ENCODE results near the gene LSM4.

Gene LSM4

DNA sequence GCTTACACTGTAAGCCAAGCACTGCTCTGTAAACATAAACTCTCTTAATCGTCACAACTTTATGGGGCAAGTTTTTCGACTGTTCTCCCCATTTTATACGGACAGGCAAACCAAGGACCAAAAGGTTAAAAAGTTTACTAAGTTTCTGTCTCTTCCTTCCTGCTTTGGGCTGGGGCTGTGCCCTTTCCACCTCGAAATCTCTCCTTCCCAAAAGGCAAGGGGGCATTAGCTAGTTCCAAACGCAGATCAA, 43.7 kb downstream of the LSM4 start:
- H3K27me3 ChIP-seq (ENCODE audit: control insufficient read depth, insufficient read depth, low read length): no peaks in the 10 kb centered on the region

DNA sequence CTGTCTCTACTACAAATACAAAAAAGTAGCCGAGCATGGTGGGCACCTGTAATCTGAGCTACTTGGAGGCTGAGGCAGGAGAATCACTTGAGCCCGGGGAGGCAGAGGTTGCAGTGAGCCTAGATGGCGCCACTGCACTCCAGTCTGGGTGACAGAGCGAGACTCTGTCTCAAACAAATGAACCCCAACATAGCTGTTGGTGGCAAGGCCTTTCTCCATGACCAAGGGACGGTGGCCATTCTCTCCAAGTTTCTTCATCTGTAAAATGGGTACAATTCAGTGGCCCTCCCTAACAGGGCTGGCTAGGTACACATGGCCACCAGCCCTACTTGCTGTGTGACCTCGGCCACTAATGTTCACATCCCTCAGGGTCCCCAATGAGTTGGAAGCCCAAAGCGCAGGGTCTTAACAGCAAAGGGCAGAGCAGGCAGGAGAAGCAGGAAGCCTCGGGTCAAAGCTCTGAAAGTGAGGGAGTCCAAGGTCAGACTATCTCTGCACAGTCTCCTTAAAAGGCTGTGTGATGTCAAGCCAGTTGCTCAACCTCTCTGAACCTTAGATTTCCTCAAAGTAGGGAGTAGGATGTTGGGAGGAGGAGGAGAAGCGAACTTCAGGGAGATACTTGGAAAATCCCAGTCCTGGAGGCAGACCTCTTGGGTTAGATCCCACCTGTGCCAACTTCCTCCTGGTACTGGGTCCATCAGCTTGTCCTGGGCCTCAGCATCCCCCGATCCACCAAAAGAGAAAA, 44.2 kb downstream of the LSM4 start:
- H3K27me3 ChIP-seq (ENCODE audit: control insufficient read depth, insufficient read depth, low read length): no peaks in the 10 kb centered on the region
- peaks cover 14% of the 10 kb centered on the region for H3K36me3 ChIP-seq (ENCODE audit: insufficient read depth, low read length)
- H3K9me3 ChIP-seq (replicated peaks; ENCODE audit: low read length): no peaks in the 10 kb centered on the region
- H3K4me2 ChIP-seq (ENCODE audit: low read length): peak overlapping the region; percentile 89
- peak overlapping the region; percentile 88 for H3K4me3 ChIP-seq (ENCODE audit: low read length)
- H3K4me1 ChIP-seq (ENCODE audit: control insufficient read depth, insufficient read depth, low read length): peaks cover 44% of the 10 kb centered on the region
- H3K9ac ChIP-seq (ENCODE audit: low read depth, low read length): peak overlapping the region; percentile 97

More for the DNA sequence above, 43.7 kb downstream of the LSM4 start:
- Histone ChIP-seq H3K9me3 (replicated peaks; ENCODE audit: low read length) (no peaks in the 10 kb centered on the region), H3K4me2 (ENCODE audit: low read length) (peak overlapping the region; percentile 89), H3K9ac (ENCODE audit: low read depth, low read length) (peak overlapping the region; percentile 97), H3K4me3 (ENCODE audit: low read length) (peak overlapping the region; percentile 88), H3K4me1 (ENCODE audit: control insufficient read depth, insufficient read depth, low read length) (peaks cover 43% of the 10 kb centered on the region), H3K36me3 (ENCODE audit: insufficient read depth, low read length) (peaks cover 14% of the 10 kb centered on the region)

DNA sequence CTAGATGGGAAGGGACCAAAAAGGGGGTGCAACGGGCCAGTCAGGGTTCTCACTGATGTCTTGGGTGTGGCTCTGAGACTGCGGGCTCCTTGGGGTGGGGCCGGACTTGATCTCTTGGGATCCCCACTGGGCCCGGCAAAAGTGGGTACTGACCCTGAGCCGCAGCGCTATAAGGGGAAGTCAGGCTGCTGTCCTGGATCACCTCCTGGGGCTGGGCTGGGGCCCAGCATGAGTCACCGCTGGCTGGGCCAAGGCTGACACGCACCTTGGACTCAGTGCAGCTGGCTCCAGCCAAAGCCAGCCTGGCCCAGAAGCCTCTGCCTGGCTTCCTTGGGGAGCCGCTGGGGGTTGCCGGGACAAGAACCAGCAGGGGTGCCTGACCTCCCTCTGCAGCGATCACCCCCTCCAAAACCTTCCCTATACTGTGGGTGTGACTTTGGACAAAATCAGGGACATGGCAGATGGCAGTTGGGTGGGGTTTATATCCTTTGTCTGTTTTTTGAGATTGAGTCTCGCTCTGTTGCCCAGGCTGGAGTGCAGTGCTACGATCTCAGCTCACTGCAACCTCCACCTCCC, 48.0 kb downstream of the LSM4 start:
- Histone ChIP-seq H3K27me3 (ENCODE audit: control insufficient read depth, insufficient read depth, low read length) (no peaks in the 10 kb centered on the region), H3K4me2 (ENCODE audit: low read length) (peak overlapping the region; percentile 64), H3K4me1 (ENCODE audit: control insufficient read depth, insufficient read depth, low read length) (peaks cover 33% of the 10 kb centered on the region), H3K4me3 (ENCODE audit: low read length) (peak overlapping the region; percentile 19), H3K9ac (ENCODE audit: low read depth, low read length) (peak overlapping the region; percentile 47), H3K36me3 (ENCODE audit: insufficient read depth, low read length) (peaks cover 14% of the 10 kb centered on the region), H3K9me3 (replicated peaks; ENCODE audit: low read length) (no peaks in the 10 kb centered on the region)

DNA sequence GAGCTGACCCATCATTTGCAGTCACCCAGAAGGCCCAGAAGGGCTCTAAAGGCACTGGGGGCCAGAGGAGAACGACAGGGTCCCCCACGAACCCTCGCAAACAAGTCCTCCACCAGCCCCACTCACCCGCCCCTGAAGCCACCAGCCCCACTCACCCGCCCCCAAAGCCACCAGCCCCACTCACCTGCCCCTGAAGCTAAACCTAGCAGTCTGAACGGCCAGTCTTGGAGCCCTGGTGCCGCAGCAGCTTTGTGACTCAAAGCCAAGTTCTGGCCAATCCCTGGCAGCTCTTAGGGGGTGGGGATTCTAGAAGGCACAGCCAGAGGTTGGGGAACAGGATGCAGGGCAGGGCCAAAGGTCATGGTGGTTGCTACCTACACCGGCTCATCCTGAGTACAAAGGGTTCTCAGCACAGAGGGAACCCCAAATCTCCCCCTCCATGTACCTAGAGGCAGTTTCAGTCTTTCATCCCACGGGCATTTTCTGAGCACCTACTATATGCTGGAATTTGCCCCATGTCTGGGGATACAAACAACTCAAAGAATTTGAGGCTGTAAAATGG, 48.6 kb downstream of the LSM4 start, which contains the start of gene IQCN:
Gene IQCN (minus strand): TSS at position 234 of the 562 bp plus-strand sequence. CDS start 4,974 bp downstream, outside the sequence.
- Histone ChIP-seq H3K27me3 (ENCODE audit: control insufficient read depth, insufficient read depth, low read length) (no peaks in the 10 kb centered on the region), H3K4me3 (ENCODE audit: low read length) (peak within 1 kb of the TSS; percentile 19), H3K36me3 (ENCODE audit: insufficient read depth, low read length) (peaks cover 14% of the 10 kb centered on the region), H3K4me2 (ENCODE audit: low read length) (peak within 1 kb of the TSS; percentile 64), H3K9ac (ENCODE audit: low read depth, low read length) (peak within 1 kb of the TSS; percentile 47), H3K4me1 (ENCODE audit: control insufficient read depth, insufficient read depth, low read length) (peaks cover 33% of the 10 kb centered on the region), H3K9me3 (replicated peaks; ENCODE audit: low read length) (no peaks in the 10 kb centered on the region)

DNA sequence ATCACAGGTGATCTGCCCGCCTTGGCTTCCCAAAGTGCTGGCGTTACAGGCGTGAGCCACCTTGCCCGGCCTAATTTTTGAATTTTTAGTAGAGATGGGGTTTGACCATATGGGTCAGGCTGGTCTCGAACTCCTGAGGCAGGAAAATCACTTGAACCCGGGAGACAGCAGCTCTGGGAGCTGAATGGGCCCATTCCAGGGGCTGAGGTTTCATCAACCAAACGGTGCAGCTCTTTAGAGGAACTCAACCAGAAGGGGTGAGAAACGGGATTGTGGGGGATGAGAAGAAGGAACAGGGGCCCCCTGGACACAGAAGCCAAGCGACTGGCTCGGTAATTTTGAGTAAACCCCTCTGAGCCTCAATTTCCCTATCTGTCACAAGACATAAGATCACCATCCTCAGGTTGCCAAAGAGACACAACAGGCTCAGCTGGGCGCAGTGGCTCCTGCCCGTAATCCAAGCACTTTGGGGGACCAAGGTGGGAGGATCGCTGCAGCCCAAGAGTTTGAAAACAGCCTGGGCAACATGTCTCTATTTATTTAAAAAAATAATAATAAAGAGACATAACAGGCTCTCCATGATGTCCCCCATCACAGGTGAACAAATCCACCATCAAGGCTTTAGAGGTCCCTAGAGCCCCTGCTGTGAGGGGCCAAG, 49.2 kb downstream of the LSM4 start:
- H3K4me2 ChIP-seq (ENCODE audit: low read length): no peak overlapping the region
- H3K27me3 ChIP-seq (ENCODE audit: control insufficient read depth, insufficient read depth, low read length): no peaks in the 10 kb centered on the region
- no peak overlapping the region for H3K4me3 ChIP-seq (ENCODE audit: low read length)
- peaks cover 9% of the 10 kb centered on the region for H3K36me3 ChIP-seq (ENCODE audit: insufficient read depth, low read length)
- no peak overlapping the region for H3K9ac ChIP-seq (ENCODE audit: low read depth, low read length)
- H3K9me3 ChIP-seq (replicated peaks; ENCODE audit: low read length): no peaks in the 10 kb centered on the region
- peaks cover 28% of the 10 kb centered on the region for H3K4me1 ChIP-seq (ENCODE audit: control insufficient read depth, insufficient read depth, low read length)

DNA sequence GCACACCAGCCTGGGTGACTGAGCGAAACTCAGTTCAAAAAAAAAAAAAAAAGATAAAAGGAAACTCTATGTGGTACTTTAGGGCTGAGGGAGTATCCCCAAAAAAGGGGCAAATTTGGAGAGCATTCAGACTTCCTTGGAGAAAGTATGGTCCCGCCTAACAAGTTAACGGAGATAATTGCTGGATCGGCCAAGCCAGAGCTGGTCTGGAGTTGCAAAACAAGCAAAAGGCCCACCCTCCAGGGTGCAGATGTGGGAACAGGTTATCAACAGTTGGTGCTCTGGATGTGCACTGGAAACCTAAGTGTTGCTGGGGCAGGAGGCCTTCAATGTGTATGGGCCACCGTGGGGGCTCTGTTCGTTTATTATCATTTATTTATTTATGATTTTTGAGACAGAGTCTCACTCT, 51.4 kb downstream of the LSM4 start:
- Histone ChIP-seq H3K4me3 (ENCODE audit: low read length) (no peak overlapping the region), H3K36me3 (ENCODE audit: insufficient read depth, low read length) (no peaks in the 10 kb centered on the region), H3K4me2 (ENCODE audit: low read length) (no peak overlapping the region), H3K9me3 (replicated peaks; ENCODE audit: low read length) (no peaks in the 10 kb centered on the region), H3K9ac (ENCODE audit: low read depth, low read length) (no peak overlapping the region), H3K27me3 (ENCODE audit: control insufficient read depth, insufficient read depth, low read length) (no peaks in the 10 kb centered on the region), H3K4me1 (ENCODE audit: control insufficient read depth, insufficient read depth, low read length) (peaks cover 19% of the 10 kb centered on the region)

DNA sequence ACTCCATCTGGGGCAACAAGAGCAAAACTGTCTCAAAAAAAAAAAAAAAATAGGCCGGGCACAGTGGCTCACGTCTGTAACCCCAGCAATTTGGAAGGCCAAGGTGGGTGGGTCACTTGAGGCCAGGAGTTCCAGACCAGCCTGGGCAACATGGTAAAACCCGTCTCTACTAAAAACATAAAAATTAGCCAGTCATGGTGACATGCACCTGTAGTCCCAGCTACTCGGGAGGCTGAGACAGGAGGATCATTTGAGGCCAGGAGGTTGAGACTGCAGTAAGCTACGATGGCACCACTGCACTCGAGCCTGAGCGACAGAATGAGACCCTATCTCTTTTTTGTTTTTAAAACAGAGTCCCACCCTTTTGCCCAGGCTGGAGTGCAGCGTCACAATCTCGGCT, 52.5 kb downstream of the LSM4 start:
- H3K4me2 ChIP-seq (ENCODE audit: low read length): no peak overlapping the region
- H3K4me1 ChIP-seq (ENCODE audit: control insufficient read depth, insufficient read depth, low read length): peaks cover 13% of the 10 kb centered on the region
- H3K9ac ChIP-seq (ENCODE audit: low read depth, low read length): no peak overlapping the region
- H3K36me3 ChIP-seq (ENCODE audit: insufficient read depth, low read length): peaks cover 4% of the 10 kb centered on the region
- H3K27me3 ChIP-seq (ENCODE audit: control insufficient read depth, insufficient read depth, low read length): no peaks in the 10 kb centered on the region
- no peaks in the 10 kb centered on the region for H3K9me3 ChIP-seq (replicated peaks; ENCODE audit: low read length)
- no peak overlapping the region for H3K4me3 ChIP-seq (ENCODE audit: low read length)

DNA sequence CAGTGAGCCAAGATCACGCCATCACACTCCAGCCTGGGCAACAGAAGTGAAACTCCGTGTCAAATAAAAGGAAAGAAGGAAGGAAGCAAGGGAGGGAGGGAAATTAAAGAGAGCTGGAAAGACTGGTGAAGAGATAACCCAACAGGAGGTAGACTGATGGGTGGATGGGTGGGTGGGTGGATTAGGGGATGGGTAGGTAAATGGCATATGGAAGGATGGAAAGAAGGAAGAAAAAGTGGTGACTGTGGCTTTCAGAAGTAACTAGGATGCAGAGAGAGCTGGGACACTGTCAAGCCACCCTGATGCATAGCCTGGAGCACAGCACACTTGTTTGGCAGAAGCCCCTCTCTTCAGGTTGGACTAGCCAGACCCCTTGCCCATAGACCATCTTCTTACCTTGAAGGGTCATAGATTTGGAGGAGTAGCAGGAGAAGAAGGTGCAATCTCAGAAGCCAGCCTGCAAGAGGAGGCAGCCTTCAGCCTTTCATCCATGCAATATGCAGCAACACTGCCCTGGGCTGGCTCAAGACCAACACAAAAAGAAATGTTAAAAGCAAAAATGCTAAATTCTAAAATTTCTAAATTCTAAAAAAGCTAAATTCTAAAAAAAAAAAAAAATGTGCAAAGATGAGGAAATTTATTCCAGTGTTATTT, 53.7 kb downstream of the LSM4 start:
- no peak overlapping the region for H3K4me2 ChIP-seq (ENCODE audit: low read length)
- no peaks in the 10 kb centered on the region for H3K27me3 ChIP-seq (ENCODE audit: control insufficient read depth, insufficient read depth, low read length)
- H3K36me3 ChIP-seq (ENCODE audit: insufficient read depth, low read length): peaks cover 4% of the 10 kb centered on the region
- H3K4me1 ChIP-seq (ENCODE audit: control insufficient read depth, insufficient read depth, low read length): peaks cover 1% of the 10 kb centered on the region
- no peak overlapping the region for H3K9ac ChIP-seq (ENCODE audit: low read depth, low read length)
- H3K4me3 ChIP-seq (ENCODE audit: low read length): no peak overlapping the region
- H3K9me3 ChIP-seq (replicated peaks; ENCODE audit: low read length): no peaks in the 10 kb centered on the region

DNA sequence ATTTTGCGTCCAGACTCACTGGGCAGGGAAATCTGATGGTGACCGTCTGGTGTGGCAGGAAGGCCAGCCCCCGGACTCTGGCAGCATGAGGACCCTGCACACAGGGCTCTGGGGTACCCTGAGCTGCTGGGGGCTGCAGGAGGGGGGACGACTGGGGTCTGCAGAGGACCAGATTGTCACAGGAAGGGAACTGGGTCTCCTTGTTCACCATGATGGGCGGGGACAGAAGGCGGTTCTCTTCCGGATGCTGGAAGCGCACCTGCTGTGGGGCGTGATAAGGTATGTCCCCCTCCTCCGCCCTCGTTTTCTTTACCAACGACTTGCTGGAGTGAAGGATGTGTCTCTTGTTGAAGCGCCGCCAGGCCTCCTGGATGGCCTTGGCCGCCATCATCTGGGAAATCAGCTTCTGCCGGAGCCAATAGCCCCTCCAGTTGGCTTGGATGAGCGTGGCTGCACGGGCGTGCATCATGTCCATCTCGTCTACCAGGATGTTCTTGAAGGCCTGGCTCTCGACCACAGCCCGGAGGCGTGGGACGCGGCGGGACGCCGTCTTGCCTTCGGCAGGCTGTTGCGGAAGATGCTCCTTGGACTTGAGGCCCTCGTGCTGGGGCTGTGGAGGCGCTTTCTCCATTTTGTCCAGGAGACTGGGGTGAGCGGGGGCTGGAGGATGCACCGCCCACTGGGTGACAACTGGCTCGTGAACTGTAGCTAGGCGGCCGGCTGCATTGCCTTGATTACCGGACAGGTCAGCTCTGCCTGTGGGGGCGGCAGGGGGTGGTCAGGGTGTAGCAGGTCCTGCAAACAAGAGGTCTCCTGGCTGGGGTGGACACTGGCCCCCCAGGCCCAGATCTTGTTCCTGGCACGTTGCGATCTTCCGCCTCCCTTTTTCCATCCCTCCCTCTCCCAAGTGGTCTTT, 55.8 kb downstream of the LSM4 start:
- H3K4me3 ChIP-seq (ENCODE audit: low read length): no peak overlapping the region
- no peaks in the 10 kb centered on the region for H3K4me1 ChIP-seq (ENCODE audit: control insufficient read depth, insufficient read depth, low read length)
- peaks cover 4% of the 10 kb centered on the region for H3K36me3 ChIP-seq (ENCODE audit: insufficient read depth, low read length)
- no peaks in the 10 kb centered on the region for H3K27me3 ChIP-seq (ENCODE audit: control insufficient read depth, insufficient read depth, low read length)
- H3K4me2 ChIP-seq (ENCODE audit: low read length): no peak overlapping the region
- no peaks in the 10 kb centered on the region for H3K9me3 ChIP-seq (replicated peaks; ENCODE audit: low read length)
- no peak overlapping the region for H3K9ac ChIP-seq (ENCODE audit: low read depth, low read length)

DNA sequence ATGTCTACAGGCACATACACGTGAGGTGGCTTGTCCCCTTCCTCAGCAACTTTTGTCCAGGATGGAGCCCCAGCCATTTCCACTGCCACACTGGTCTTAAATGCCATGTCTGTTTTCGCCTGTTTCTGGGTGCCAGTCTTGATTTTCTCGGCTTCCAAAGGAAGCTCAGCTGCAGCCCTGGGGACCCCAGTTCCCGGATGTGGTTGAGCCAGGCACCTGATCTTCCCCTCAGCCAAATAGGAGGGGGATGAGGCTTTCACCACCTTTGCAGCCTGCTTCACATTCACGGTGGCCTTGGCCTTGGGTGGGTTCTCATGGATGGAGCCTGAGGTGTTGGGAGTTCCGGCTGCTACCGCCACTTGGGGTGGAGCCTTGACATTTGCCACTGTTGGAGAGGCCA, 57.3 kb downstream of the LSM4 start:
- Histone ChIP-seq H3K4me2 (ENCODE audit: low read length) (no peak overlapping the region), H3K4me3 (ENCODE audit: low read length) (no peak overlapping the region), H3K36me3 (ENCODE audit: insufficient read depth, low read length) (peaks cover 4% of the 10 kb centered on the region), H3K9ac (ENCODE audit: low read depth, low read length) (no peak overlapping the region), H3K27me3 (ENCODE audit: control insufficient read depth, insufficient read depth, low read length) (no peaks in the 10 kb centered on the region), H3K4me1 (ENCODE audit: control insufficient read depth, insufficient read depth, low read length) (no peaks in the 10 kb centered on the region), H3K9me3 (replicated peaks; ENCODE audit: low read length) (no peaks in the 10 kb centered on the region)
